HPDE6-E6E7 (cell line): ENCODE results near the gene ZNF276.
"Not testable (repeated sequence)": the region's sequence is repeated elsewhere in the genome, so short reads cannot be mapped to it uniquely, and the experiment has no call there.

Experiments used
- DNase-seq: peaks from one replicate; pipeline ENCODE4 v3.0.0; 2011; ENCODE audit warnings: missing footprints; ENCODE audit errors: extremely low spot score

Gene ZNF276

GRCh38 chr16:89695875-89696669, 25.3 kb upstream of the ZNF276 start:
- no peak for DNase-seq

- no peak for DNase-seq
Measured at GRCh38 chr16:89696670-89697128, 24.6 kb upstream of the ZNF276 start.

GRCh38 chr16:89697161-89697615, 24.1 kb upstream of the ZNF276 start:
- no peak for DNase-seq

- no peak for DNase-seq
Measured at GRCh38 chr16:89697616-89698331, 23.6 kb upstream of the ZNF276 start.

- DNase-seq, result not testable (repeated sequence)
Measured at GRCh38 chr16:89698717-89699116, 22.6 kb upstream of the ZNF276 start.

GRCh38 chr16:89699629-89700099, 21.7 kb upstream of the ZNF276 start:
- DNase-seq, result not testable (repeated sequence)

GRCh38 chr16:89700100-89700648, 21.2 kb upstream of the ZNF276 start:
- DNase-seq, result peak; percentile 99

- peak; percentile 60 for DNase-seq
Measured at GRCh38 chr16:89700649-89701424, 20.5 kb upstream of the ZNF276 start.

- DNase-seq, result peak; percentile 97
Measured at GRCh38 chr16:89701425-89702406, 19.6 kb upstream of the ZNF276 start, which contains the start of gene SPATA2L. Gene SPATA2L, minus strand, starts transcription at chr16:89701705. Its CDS starts 473 bp downstream, at chr16:89701232.

GRCh38 chr16:89704281-89704680, 17.1 kb upstream of the ZNF276 start:
- DNase-seq, result no peak

- no peak for DNase-seq
Measured at GRCh38 chr16:89705006-89705405, 16.3 kb upstream of the ZNF276 start.

GRCh38 chr16:89706518-89707260, 14.6 kb upstream of the ZNF276 start:
- no peak for DNase-seq

GRCh38 chr16:89707695-89708094, 13.6 kb upstream of the ZNF276 start:
- DNase-seq, result no peak

- DNase-seq, result no peak
Measured at GRCh38 chr16:89708481-89708931, 12.8 kb upstream of the ZNF276 start.

GRCh38 chr16:89709166-89709565, 12.2 kb upstream of the ZNF276 start:
- DNase-seq, result no peak

GRCh38 chr16:89709716-89710432, 11.5 kb upstream of the ZNF276 start:
- DNase-seq, result no peak

GRCh38 chr16:89710709-89711564, 10.4 kb upstream of the ZNF276 start:
- no peak for DNase-seq
